ENCODE measurements around the gene RETREG1. TPM values are rescaled to one million over a fixed set of nuclear protein-coding genes. Genes with fewer than 3 reads are reported as not detected.
"Not testable (repeated sequence)": the region's sequence is repeated elsewhere in the genome, so short reads cannot be mapped to it uniquely, and the experiment has no call there.

Gene RETREG1
- total RNA-seq, 1 experiment from 2014 or later = 23.7 TPM

GRCh38 chr5:16558984-16559629, 57.7 kb downstream of the RETREG1 start:
- no peak for DNase-seq (ENCODE audit: extremely low read depth, low read depth)

DNA sequence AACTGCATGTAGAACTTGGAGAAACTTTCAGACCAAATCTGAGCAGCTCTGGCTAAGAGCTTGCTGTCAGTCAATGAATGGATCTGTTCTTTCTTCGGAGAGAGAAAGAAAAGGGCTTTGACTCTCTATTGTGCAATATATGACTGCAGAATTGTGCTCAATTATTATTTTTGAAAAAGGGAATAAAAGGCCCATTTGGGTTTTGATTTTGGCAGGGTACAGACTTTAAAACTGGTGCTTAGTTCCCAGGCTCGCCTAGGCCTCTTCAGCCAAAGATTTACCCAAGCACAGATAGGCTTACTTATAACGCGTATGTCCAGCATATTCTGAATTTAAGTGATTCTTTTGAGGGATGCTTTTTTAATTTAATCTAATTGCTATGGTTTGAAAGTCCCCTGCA, 59.3 kb downstream of the RETREG1 start:
- no peak for DNase-seq (ENCODE audit: extremely low read depth, low read depth)

DNA sequence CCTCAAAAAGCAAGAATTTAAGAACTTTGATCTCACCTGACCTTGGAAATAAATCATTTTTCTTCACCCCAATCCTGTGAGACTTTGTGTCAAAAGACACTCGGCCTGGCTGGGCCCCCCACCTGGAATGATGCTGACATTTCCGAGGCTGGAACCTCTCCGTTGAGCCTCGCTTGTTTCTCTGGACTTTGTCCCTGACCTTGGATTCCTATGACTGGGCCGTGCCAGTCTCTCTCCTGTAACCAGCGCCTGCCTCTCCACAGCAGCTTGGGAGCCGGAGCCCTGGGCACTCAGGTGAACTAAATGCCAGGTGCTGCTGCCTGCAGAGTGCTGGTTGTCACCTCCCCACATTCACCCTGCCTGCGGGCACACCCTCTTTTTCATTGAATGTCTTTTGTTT, 62.7 kb downstream of the RETREG1 start:
- no peak for DNase-seq (ENCODE audit: extremely low read depth, low read depth)

DNA sequence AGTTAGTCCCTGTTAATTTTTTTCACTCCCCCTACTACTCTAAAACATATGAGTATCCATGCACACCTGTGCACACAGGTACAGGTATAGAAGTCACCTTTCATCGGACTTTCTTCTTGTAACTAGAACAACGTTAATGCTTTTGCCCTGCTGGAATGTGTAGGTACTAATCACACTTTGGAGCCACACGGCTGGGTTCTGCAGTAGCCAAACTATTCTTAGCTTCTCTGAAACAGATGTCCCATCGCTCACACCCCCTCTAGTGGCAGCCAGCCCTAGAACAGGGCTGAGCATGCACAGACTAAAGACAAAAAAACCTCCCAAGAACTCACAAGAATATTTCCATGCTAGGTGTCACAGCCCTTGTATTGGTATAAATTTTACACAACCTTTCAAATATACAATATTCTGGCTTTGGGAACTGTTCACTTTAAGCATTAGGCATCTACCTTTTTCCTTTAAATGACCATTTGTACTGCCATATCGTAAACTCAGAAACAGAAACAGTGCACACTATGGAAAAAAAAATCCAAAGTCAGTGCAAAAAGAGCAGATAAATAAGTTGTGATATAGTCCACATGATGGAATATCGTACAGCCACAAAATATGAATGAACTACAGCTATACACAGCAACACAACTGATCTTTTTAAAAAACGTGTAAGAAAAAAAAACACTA, 64.0 kb downstream of the RETREG1 start:
- peak; percentile 56 for DNase-seq (ENCODE audit: extremely low read depth, low read depth)

GRCh38 chr5:16551628-16552027, 65.2 kb downstream of the RETREG1 start:
- DNase-seq (ENCODE audit: extremely low read depth, low read depth) = no peak

- DNase-seq (ENCODE audit: extremely low read depth, low read depth) = peak; percentile 74
Measured at GRCh38 chr5:16550316-16550952, 66.4 kb downstream of the RETREG1 start.

DNA sequence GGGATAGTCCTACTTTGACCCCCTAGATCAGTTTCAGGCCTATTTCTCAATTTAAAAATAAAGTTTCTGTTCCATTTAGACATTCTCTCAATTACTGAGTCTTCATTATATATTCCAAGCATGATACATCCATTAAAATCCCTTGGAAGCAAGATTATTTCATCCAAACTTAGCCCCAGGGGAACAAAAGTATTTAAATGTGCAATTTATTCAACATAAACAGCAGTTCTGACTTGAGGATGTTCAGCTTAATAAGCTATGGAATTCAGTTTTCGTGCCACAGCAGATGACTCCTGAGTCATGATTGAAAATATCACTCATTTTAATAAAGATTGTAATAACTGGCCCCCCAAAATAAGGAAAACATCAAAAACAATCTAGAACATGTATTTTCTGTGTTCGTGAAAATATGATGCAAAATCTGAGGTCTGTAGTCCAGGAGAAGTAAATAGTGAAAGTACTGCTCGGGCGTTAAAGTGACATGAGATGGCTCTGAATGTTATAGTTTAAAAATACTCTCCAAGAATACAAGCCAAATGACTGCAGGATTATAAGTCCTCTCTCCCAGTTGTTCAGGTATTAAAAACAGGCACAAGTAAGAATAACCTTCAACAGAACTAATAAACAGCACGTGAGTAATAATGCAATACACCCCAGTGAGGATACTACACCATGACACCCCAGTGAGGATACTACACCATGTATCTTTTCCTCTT, 67.1 kb downstream of the RETREG1 start:
- no peak for DNase-seq (ENCODE audit: extremely low read depth, low read depth)

DNA sequence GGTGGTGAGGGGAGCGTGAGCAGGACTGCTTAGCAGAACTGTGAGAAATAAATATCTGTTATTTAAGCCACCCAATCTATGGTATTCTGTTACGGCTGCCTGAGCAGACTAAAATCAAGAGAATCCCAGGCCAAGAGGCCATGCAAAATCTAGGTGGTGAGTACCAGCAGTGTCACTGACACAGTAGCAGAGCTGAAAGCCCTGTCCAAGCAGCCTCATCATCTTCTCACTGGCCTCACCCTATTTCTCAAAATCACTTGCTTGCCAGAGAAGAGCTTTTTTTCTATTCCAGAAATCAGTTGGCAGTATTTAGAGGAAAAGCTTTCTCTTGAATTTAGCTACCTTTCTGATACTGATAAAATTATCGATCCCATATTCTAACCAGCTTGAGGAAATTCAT, 68.0 kb downstream of the RETREG1 start:
- DNase-seq (ENCODE audit: extremely low read depth, low read depth) = no peak

GRCh38 chr5:16548115-16548514, 68.7 kb downstream of the RETREG1 start:
- no peak for DNase-seq (ENCODE audit: extremely low read depth, low read depth)

DNA sequence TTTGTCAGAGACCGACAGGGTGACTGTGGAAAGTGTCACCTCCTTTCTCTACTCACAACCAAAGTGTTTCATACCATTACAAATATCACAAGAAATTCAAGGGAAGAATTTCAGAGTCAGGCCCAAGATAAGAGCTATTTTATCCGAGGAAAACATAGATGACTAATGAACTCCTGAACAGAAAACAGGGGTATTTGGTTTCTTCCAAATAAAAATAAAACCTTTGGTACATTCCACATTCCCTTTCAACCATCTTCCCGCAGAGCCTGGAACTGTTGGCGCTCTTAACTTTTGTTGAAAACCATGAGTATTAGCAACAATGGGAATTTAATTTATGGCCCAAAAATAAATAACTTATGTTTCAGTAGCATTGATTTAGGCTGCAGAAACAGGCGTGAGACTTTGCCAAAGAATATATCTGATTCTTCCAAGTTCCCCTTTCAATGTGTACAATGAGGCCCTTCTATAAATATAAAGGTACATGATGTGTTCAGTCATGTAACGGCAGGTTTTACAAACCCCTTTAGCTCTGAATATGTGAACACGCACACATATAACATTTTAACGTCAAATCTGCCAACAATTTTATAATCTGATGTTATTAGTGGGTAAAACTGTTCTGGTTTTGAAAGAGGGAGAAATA, 69.5 kb downstream of the RETREG1 start:
- no peak for DNase-seq (ENCODE audit: extremely low read depth, low read depth)

DNA sequence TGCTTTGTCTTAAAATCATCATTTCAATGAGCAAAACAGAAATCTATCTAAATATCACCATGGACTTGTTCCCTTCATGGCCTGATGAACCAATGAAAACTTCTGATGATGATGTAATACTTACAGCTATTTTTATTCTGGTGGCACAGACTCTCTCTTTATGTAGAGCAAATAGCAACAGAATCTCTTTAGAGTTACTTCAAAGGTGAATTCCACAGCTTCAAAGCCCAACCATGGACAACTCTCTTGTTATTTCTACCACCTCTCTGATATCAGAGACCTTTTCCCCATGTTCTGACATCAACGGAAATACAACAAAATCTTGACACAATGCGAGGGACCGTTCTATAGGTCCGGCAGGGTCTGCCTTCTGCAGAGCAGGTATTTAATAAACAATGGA, 70.1 kb downstream of the RETREG1 start:
- DNase-seq (ENCODE audit: extremely low read depth, low read depth) = no peak

DNA sequence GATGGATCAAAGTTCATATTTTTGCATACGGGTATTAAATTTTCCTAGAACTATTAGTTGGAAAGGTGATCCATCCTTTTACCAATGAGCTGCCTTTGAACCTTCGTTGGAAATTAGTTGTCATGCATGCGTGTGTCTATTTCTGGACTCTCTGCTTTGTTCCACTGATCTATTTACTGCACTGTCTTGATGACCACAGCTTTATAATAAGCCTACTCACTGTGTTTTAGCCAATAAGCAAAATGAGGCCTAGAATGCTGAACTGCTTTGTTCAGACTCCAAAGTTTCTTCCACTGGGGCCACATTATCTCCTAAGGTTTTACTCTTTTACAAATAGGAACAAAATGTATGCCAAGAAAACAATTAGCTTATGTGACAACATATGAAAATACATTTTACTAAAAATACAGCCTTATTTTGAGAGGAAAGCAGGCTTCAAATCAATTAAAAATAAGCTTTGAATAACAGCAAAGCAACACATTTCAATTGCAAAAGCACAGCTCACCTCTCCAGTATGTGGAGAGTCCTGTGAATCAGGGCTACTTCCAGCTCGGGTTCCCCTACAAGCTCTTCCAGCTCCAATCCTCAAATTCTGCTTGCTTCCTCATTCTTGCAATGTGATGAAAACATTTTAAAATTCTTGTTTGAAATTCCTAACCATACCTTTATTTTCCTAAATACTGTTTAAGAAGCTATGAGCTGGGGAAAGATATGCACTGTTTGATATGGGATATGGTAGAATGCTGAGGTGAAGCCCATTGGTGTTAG, 72.0 kb downstream of the RETREG1 start:
- no peak for DNase-seq (ENCODE audit: extremely low read depth, low read depth)

DNA sequence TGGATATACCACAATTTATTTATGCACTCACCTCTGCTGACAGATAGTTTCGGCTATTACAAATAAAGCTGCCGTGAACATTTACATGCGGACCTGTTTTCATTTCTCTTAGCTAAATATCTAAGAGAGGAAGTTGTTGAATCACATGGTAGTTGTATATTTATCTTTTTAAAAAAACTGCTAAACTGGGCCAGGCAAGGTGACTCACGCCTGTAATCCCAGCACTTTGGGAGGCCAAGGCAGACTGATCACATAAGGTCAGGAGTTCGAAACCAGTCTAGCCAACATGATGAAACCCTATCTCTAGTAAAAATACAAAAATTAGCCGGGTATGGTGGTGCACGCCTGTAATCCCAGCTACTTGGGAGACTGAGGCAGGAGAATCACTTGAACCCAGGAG, 73.6 kb downstream of the RETREG1 start:
- DNase-seq (ENCODE audit: extremely low read depth, low read depth) = peak; percentile 19

DNA sequence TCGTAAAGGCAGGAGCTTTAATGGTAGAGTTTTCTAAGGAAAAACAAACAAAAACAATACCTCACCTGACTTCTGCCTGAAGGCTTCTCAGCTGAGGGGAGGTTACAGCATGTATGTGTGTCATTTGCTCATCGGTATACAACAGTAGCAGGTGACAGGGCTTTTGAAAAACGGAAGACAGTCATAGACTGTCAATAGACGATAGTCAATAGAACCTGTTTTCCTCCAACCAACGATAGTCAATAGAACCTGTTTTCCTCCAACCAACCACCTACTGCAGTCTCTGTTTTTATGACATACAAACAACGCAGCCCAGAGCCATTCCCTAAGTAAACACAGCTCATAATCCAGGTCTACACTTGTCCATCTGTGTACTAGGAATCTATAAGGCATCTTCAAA, 74.6 kb downstream of the RETREG1 start:
- no peak for DNase-seq (ENCODE audit: extremely low read depth, low read depth)

- DNase-seq (ENCODE audit: extremely low read depth, low read depth) = not testable (repeated sequence)
Measured at GRCh38 chr5:16541592-16541991, 75.2 kb downstream of the RETREG1 start.

- DNase-seq (ENCODE audit: extremely low read depth, low read depth) = no peak
Measured at GRCh38 chr5:16540421-16540820, 76.4 kb downstream of the RETREG1 start.

- peak; percentile 35 for DNase-seq (ENCODE audit: extremely low read depth, low read depth)
Measured at GRCh38 chr5:16539169-16539666, 77.6 kb downstream of the RETREG1 start.

GRCh38 chr5:16538006-16538405, 78.8 kb downstream of the RETREG1 start:
- no peak for DNase-seq (ENCODE audit: extremely low read depth, low read depth)

DNA sequence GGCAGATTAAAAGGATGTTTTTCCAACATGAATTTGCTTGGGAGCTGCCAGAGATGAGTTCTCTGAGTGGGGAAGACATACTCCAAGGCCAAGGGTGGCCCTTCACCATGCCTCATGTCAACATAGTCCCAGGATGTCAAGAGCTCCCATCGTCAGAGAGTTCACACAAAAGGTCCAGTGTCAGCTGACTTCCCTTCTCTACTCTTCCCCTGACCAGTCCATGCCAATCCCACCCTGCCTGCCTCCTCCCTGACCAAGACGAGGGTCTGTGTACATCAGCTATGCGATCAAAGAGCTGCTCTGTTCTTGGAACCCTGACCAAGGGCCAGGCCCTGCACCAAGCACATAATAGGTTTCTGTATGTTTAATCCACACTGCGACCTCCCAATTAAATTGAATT, 80.0 kb downstream of the RETREG1 start:
- no peak for DNase-seq (ENCODE audit: extremely low read depth, low read depth)

DNA sequence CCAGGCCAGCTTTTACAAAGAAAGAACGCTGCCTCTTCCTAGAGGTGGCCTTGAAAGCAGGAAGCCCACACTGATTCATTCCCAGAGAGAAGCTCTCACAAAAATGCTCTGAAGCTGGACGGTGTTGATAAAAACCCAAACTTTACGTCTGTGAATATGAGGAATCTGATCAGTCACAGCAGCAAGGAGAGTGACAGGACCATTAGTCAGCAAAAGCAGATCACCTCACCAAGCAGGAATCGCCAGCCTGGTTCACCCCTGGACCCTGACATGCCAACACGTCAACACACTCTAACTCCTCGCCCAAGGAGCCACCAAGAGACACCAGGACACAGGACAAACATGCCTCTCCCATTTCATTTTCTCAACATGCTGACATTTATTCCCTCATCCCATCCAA, 80.6 kb downstream of the RETREG1 start:
- no peak for DNase-seq (ENCODE audit: extremely low read depth, low read depth)
